Epidermal melanocyte (primary cell): Measurements from ENCODE around the gene NEK1.
A peak's percentile ranks its signal among the peaks of the same experiment; 100 is the strongest.
"Not testable (repeated sequence)": the region's sequence is repeated elsewhere in the genome, so short reads cannot be mapped to it uniquely, and the experiment has no call there.

Experiments
- DNase-seq: peaks from one replicate; pipeline ENCODE4 v3.0.0; 2011; ENCODE audit warnings: low spot score; ENCODE audit not compliant: insufficient read length

NEK1 gene

GRCh38 chr4:169601016-169601771 lies 11.2 kb downstream of the NEK1 start:
- no peak for DNase-seq

- no peak for DNase-seq
Measured at GRCh38 chr4:169594560-169595195, 17.7 kb downstream of the NEK1 start.

DNA sequence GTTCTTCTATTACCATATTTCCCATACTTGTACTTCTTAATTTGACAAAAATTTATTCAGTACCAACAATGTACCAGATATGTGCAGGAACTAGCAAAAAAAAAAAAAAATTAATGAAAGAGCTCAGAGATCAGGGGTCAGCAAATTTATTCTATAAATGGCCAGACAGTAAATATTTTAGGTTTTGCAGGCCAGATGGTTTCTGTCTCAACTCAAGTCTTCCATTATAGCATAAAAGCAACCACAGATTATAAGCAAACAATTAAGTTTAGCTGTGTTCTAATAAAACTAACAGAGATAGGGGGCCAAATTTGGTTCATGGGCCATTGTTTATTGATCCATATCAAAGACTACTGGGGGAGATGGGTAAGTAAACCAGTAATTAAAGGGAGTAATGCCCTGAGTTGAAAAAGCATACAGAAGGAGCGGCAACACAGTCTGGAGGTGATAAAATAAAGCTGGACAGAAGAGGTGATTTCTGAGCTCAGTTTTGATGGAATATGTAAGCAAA lies 19.3 kb downstream of the NEK1 start:
- no peak for DNase-seq

GRCh38 chr4:169583563-169583962 lies 28.8 kb downstream of the NEK1 start:
- DNase-seq, result no peak

GRCh38 chr4:169582706-169583105 lies 29.7 kb downstream of the NEK1 start:
- no peak for DNase-seq

- no peak for DNase-seq
Measured at GRCh38 chr4:169582203-169582602, 30.2 kb downstream of the NEK1 start.

DNA sequence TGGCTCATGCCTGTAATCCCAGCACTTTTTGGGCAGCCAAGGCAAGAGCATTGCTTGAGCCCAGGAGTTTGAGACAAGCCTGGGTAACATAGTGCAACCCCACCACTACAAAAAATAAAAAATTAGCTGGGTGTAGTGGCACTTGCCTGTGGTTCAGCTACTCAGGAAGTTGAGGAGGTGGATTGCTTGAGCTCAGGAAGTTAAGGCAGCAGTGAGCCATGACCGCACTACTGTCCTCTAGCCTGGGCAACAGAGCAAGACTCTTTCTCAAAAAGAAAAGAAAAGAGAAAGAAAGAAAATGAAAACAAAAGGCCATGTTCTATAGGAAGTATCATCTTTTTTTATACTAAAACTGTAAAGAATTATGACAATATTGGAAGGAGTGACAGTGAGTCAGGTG lies 38.5 kb downstream of the NEK1 start:
- DNase-seq, result no peak

DNA sequence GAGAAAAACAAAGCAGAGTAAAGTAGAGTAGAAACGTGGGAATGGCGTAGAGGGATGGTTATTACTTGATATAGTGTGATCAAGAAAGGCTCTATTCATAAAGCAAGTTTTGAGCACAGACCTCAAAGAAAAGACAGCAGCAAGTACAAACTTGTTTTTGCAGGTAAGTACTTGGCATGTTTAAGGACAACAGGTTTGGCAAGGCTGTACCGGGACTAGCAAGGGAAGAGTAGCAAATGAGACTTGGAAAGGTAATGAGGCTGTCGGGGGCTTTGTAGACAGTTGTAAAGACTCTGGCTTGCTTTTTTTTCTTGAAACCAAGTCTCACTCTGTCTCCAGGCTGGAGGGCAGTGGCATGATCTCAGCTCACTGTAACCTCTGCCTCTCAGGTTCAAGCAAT lies 40.9 kb downstream of the NEK1 start:
- no peak for DNase-seq

- DNase-seq, result not testable (repeated sequence)
Measured at GRCh38 chr4:169571012-169571411, 41.4 kb downstream of the NEK1 start.

- DNase-seq, result not testable (repeated sequence)
Measured at GRCh38 chr4:169570266-169570665, 42.1 kb downstream of the NEK1 start.

- not testable (repeated sequence) for DNase-seq
Measured at GRCh38 chr4:169569188-169569587, 43.2 kb downstream of the NEK1 start.

- no peak for DNase-seq
Measured at GRCh38 chr4:169567916-169568315, 44.5 kb downstream of the NEK1 start.

- DNase-seq, result peak; percentile 47
Measured at GRCh38 chr4:169566021-169566818, 46.2 kb downstream of the NEK1 start.

- no peak for DNase-seq
Measured at GRCh38 chr4:169565606-169566005, 46.8 kb downstream of the NEK1 start.

DNA sequence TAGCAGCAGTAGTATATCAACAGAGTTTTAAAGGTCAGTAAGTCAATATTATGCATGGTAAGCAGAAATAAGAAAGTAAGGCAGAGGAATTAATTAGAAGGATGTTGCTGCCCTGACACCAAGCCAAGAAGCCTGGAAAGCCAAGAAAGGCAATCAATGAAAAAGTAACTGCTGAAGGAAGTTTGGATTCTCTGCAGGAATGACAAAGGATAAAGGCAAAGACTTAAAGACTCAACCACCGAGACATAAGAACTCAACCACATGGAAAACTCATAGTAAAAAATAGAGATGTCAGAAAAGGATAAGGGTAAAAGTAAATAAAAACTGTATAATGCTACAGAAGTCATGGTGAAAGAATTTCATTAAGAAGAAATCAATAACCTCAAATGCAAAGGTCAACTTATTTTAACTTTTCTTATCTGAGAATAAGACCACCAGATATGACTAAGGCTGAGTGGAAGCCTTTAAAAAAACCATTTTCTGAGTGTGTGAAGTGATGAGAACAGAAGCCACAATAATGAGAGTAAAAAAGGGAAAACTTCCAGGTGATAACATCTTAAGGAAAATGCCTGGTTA lies 55.2 kb downstream of the NEK1 start:
- no peak for DNase-seq

DNA sequence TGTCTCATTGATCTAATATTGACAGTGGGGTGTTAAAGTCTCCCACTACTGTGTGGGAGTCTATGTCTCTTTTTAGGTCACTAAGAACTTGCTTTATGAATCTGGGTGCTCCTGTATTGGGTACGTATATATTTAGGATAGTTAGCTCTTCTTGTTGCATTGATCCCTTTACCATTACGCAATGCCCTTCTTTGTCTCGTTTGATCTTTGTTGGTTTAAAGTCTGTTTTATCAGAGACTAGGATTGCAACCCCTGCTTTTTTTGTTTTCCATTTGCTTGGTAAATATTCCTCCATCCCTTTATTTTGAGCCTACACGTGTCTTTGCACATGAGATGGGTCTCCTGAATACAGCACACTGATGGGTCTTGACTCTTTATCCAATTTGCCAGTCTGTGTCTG lies 65.8 kb downstream of the NEK1 start:
- DNase-seq, result not testable (repeated sequence)

DNA sequence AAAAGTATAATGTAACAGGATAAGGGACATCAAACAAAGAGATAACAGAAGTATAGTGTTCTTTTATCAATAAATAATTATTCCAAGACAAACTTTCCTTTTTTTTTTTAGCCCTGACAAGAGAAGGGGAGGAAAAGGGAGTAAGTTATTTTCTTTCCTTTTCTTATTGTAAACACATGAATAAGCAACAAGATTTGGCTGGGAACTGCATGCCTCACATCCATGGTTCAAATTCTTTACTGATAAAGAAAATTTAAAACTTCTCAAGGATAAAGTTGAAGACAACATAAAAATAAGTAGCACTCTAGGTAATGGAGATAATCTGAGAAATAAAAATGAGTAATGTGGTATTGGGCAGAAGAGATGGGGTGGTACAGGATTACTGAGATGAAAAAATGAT lies 71.6 kb downstream of the NEK1 start:
- DNase-seq, result no peak

DNA sequence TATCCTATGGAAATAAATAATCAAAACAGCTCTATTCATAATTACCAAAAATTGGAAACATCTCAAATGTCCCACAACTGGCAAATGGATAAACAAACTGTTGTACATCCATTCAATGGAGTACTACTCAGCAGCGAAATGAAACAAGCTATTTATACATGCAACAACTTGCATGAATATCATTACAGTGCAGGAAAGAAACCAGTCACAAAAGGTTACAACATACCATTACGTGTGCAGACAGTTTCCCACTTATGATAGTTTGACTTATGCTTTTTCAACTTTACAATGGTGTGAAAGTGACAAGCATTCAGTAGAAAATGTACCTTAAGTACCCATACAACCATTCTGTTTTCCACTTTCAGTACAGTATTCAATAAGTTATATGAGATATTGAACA lies 82.3 kb downstream of the NEK1 start:
- no peak for DNase-seq

DNA sequence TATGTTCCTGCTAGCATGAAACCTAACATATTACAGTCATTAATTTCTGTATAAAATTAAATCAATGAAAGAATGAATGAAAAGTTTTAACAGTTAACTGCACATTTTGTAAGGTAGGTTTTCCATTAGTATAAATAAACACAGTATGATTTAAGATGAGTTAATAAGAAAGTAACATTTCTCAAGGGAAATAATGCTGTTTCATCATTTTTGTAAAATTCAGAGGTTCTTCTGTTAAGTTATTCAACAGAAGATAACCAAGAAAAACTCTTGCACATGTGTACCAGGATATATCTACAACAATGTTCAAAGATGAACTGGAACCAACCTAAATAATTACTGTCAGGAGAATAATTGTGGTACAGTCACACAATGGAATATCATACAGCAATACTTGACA lies 88.6 kb downstream of the NEK1 start:
- DNase-seq, result no peak

DNA sequence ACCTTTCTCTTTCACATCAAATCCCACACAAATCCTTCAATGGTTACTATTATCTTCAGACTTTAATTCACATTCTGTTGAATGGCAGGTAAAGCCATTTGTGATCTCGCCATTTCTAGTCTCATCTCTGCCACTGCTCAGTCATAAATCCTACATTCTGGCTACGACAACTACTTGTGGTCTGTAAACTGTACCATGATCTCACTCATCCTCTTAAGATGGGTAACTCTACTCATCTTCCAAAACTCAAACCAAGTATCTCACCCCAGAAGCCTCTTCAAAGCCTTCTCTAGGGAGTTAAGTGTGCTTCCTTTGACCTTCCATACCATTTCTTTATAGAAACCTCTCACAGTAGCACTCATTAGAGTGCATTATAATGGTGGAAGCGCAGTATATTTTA lies 101.8 kb downstream of the NEK1 start:
- no peak for DNase-seq

- no peak for DNase-seq
Measured at GRCh38 chr4:169506903-169507302, 105.5 kb downstream of the NEK1 start.

DNA sequence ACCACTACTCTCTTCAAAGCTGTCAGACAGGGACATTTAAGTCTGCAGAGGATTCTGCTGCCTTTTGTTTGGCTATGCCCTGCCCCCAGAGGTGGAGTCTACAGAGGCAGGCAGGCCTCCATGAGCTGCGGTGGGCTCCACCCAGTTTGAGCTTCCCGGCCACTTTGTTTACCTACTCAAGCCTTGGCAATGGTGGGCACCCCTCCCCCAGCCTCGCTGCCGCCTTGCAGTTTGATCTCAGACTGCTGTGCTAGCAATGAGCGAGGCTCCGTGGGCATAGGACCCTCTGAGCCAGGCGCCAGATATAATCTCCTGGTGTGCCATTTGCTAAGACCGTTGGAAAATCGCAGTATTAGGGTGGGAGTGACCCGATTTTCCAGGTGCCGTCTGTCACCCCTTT lies 112.5 kb downstream of the NEK1 start:
- DNase-seq, result not testable (repeated sequence)
